ENCODE results near the gene AGBL5. TPM values are rescaled to one million over a fixed set of nuclear protein-coding genes. Genes with fewer than 3 reads are reported as not detected.

Gene AGBL5
- total RNA-seq, 1 experiment from 2014 or later: 40.0 TPM

DNA sequence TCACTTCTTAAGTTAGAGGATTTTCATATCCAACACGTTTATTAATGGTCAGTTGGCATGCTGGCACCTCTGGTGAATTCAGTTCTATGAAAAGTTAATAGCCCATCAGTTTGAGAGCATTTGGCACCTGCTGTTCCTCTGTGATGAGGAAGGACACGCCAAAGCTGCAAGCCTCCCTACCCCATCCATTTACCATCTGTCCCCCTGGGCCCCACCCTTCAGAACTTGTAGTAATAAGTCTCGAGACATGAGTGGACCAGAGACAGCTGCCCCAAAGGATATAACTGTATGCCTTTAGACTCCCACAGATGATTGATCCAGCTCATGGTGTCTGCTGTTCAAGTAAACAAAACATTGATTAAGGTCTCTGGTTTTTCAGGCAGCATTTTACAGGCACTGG, 13.7 kb downstream of the AGBL5 start:
- TF ChIP-seq TCF7L2 (IDR thresholded peaks at IDR 0.05; ENCODE audit: borderline replicate concordance, extremely low read depth, insufficient read depth, insufficient read length): no peak
- no peak for TF ChIP-seq POLR2AphosphoS5 (IDR thresholded peaks at IDR 0.05; ENCODE audit: low read depth, low read length)
- no peak for TF ChIP-seq ELF1 (IDR thresholded peaks at IDR 0.05; ENCODE audit: borderline replicate concordance, low read depth)
- TF ChIP-seq ZFX (IDR thresholded peaks at IDR 0.05): no peak
- no peak for TF ChIP-seq EGR1 (IDR thresholded peaks at IDR 0.05; ENCODE audit: low read depth)
- TF ChIP-seq SRF (IDR thresholded peaks at IDR 0.05; ENCODE audit: low read depth): no peak
- TF ChIP-seq ATF3 (IDR thresholded peaks at IDR 0.05): no peak
- no peak for TF ChIP-seq RAD21 (IDR thresholded peaks at IDR 0.05; ENCODE audit: low read depth)
- TF ChIP-seq EZH2 (IDR thresholded peaks at IDR 0.05): no peak
- no peak for TF ChIP-seq SIN3A (IDR thresholded peaks at IDR 0.05; ENCODE audit: low read depth)
- no peak for TF ChIP-seq CTCF (IDR thresholded peaks at IDR 0.05 in 2 of 3, conservative IDR thresholded peaks at IDR 0.05 in 1 of 3; ENCODE audit: borderline replicate concordance in 1 of 3, insufficient read depth in 1 of 3, low read depth in 2 of 3, low read length in 2 of 3)
- no peak for TF ChIP-seq CEBPB (IDR thresholded peaks at IDR 0.05; ENCODE audit: low read depth)
- no peak for TF ChIP-seq ZNF274 (IDR thresholded peaks at IDR 0.05; ENCODE audit: low read depth, low read length)
- no peak for TF ChIP-seq MAX (IDR thresholded peaks at IDR 0.05)
- TF ChIP-seq POLR2A (IDR thresholded peaks at IDR 0.05; ENCODE audit: borderline replicate concordance, extremely low read depth, insufficient read depth, insufficient read length): no peak
- no peak for TF ChIP-seq EZH2phosphoT487 (IDR thresholded peaks at IDR 0.05; ENCODE audit: borderline replicate concordance)
- TF ChIP-seq REST (IDR thresholded peaks at IDR 0.05; ENCODE audit: low read depth): no peak
- Histone ChIP-seq H3K4me3 (replicated peaks in 1 of 2; ENCODE audit: low read depth in 1 of 2, low read length in 2 of 2) (no peak overlapping the region), H2AFZ (ENCODE audit: low read depth, low read length, poor library complexity, severe bottlenecking) (no peak overlapping the region), H3K27me3 (ENCODE audit: insufficient read depth, low read length) (no peaks in the 10 kb centered on the region), H3K79me2 (ENCODE audit: insufficient read depth, low read length) (peaks cover 21% of the 10 kb centered on the region), H3K4me1 (ENCODE audit: control insufficient read depth in 1 of 2, insufficient read depth in 2 of 2, low read length in 2 of 2) (peaks cover 2 to 3% of the 10 kb centered on the region in 2 experiments; a peak in 3 of 4 replicates), H3K9me3 (ENCODE audit: control insufficient read depth in 1 of 2, insufficient read depth in 1 of 2, low read depth in 1 of 2, low read length in 2 of 2) (no peaks in the 10 kb centered on the region), H3K9me2 (ENCODE audit: insufficient read depth) (no peaks in the 10 kb centered on the region), H3K4me2 (ENCODE audit: low read length) (no peak overlapping the region), H4K20me1 (ENCODE audit: insufficient read depth) (no peaks in the 10 kb centered on the region), H3K36me3 (ENCODE audit: control insufficient read depth in 1 of 2, insufficient read depth in 2 of 2, low read length in 2 of 2) (peaks cover 14 to 17% of the 10 kb centered on the region in 2 experiments; a peak in 3 of 4 replicates), H3K9ac (ENCODE audit: low read length) (no peak overlapping the region), H3K27ac (ENCODE audit: low read depth, low read length) (no peak overlapping the region)
- RAD21 ChIA-PET (ENCODE audit: low non-redundant PET in 1 of 2, low total read pairs in 2 of 2, uncharacterized antibody in 2 of 2, unreplicated experiment in 2 of 2): no interaction called here
- ATAC-seq: no peak
- no TSS peak for BruUV-seq (replicated peaks)
- POLR2A ChIA-PET: no interaction called here
- intact Hi-C loops (cut with micrococcal nuclease): no loop called here
- DNase-seq (ENCODE audit: low read depth, low spot score): no peak
- CTCF ChIA-PET: no interaction called here

All from HCT116 (cell line).